RPMI8226 (cell line): ENCODE data around the gene SLC24A1.

Experiments
- DNase-seq: peaks from one replicate; pipeline ENCODE4 v3.0.0-alpha.2; 2015

Gene SLC24A1

DNA sequence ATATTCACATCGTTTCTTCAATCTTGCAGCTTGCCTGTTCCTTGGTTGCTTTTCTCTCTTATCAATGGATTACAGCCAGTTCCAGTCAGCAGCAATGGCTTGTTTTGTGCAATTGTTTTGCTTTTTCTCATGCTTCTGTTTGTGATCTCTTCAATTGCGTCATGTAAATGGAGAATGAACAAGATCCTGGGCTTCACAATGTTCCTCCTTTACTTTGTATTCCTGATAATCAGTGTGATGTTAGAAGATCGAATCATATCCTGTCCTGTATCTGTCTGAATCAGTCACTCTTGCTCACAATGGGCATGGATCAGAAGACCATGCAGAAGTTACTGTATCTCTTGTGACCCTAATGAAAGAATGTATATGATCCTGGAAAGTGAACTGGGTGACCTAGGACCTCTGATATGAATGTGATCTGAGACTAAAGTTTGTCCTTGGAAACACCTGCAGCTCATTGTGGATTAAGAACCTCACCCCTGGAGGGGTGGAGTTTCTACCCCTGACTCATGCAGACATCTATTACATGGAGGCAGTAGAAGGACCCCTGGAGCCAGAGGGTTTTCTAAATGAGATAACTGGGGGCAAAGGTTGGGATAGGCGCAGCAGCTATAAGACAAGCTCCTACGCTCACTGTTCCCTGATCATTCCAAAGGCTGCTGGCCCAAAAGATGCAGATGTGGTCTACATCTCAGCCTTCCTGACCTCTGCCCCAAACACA lies 32.2 kb downstream of the SLC24A1 start:
- DNase-seq, result no peak

DNA sequence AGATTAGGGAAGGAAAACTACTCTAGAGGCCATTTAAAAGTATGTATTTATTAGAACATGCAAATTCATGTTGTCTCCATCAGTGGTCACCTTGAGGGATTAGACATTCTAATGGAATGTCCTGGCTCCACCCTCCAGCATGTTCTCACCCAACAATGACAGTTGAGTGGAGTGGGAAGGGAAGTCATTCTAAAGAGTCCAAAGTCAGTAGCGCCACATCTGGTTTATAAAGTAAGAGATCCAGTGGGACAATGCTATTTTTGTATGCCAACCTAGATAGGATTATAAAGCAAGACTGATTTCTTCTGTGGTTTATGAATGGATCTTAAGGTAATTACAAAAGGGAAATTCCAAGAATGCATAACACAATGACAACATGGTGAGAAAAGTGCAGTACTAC lies 33.3 kb downstream of the SLC24A1 start:
- no peak for DNase-seq

DNA sequence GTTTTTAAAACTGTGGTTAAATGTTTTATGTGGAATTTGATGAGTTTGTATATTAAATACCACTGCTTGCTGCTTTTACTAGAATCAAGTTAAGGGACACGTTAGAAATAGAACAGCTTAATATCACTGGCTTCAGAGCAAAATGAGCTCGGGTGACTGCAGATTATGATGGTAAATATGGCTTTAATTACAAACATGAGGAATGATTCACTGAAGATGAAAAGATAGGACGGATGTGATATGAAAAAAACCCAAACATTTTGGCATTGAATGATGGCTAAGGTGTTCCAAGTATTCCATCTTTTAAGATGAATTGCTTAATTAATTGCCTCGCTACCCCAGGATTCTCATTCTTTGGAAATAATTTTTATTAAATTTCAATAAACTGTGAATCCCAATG lies 33.7 kb downstream of the SLC24A1 start:
- DNase-seq, result no peak

DNA sequence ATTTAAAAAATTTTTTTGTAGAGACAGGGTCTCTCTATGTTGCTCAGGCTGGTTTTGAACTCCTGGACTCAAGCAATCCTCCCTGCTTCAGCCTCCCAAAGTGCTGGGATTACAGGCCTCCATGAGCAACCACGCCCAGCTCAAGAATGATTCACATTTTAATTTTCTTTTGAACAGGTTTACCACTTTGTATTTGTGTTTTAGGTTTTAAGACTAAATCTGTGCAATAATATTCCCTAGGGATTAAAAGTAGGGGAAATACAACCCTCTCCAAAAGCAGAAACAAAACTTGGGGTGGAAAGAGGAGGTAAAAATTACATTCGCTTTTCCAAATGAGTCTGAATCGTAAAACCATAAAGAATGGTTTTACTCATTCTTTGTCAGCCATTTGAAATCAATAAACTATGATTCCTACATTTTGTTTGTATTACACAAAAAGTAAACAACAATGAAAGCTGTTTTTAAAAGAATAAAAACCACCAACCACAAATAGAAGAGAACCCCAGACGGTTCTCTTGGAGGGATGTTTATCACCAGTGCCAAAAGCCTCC lies 37.8 kb downstream of the SLC24A1 start:
- no peak for DNase-seq

DNA sequence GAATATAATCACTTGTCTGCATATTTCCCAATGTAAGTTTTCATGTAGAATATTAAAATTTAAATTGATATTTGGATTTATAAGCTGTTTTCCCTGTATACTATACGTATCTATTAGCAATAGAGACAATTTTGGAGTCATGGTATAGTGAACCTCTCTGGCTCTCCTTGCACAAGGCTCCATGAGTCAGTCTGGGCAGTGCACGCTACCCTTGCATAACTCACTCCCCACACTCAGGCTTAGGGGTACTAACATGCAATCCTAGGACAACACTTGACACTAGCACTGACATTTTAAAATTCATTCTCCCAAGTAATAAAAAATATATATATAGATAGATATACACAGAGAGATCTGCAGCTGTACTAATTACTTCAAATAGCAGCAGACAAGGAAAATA lies 39.2 kb downstream of the SLC24A1 start:
- no peak for DNase-seq

DNA sequence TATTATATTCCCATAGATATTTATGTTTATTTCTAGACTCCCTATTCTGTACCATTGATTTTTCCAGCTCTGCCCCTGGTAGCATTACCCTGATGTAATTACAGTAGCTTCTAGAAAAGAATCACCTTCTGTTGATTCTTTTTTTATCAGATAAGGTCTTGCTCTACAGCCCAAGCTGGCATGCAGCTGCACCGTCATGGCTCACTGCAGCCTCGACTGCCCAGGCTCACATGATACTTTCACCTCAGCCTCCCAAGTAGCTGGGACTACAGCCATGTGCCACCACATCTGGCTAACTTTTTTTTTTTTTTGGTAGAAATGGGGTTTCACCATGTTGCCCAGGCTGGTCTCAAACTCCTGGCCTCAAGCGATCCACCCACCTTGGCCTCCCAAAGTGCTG lies 41.8 kb downstream of the SLC24A1 start:
- DNase-seq, result no peak

DNA sequence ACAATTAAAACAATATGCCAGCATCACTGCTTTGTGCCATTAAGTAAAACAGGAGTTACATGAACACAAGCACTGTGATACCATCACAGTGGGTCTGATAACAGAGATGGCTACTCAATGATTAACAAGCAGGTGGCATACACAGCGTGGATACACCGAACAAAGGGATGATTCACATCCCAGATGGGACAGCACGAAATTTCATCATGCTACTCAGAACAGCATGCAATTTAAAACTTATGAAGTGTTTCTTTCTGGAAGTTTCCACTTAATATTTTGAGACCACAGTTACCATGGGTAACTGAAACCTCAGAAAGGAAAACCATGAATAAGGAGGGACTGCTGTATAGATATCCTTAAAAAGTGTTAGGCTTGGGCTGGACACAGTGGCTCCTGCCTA lies 44.5 kb downstream of the SLC24A1 start:
- no peak for DNase-seq

DNA sequence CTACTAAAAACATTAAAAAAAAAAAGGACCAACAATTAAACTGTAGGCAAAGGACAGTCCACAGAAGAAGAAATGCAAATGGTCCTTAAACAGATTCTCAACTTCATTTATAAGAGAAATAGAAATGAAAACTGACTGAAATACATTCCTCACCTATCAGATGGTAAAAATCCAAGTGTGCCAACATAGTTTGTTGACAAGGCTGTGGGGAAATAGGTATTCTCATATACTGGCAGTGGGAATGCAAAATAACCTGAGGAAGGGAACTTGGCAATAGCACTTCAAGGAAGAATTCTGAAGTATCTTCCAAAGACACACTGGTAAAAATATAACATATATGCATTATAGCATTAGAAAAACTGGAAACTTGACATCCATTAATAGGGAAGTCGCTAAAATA lies 53.8 kb downstream of the SLC24A1 start:
- DNase-seq, result no peak

DNA sequence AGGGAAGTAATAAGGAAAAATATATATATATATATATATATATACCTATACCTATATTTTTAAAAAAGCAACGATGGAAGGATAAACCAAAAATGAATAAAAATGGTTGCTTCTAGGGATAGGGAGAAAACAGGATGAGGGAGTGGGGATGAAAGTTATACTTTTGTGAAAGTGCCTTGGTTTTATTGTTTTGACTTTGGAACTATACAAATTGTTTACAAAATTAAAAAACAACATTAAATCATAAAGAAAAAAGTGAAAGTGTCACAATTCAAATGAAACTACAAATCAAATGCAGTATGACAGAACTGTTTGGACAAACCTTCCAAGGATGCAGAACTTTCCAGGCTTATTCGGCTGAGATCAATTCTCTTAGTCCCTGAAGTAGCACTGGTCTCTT lies 54.4 kb downstream of the SLC24A1 start:
- DNase-seq, result no peak

DNA sequence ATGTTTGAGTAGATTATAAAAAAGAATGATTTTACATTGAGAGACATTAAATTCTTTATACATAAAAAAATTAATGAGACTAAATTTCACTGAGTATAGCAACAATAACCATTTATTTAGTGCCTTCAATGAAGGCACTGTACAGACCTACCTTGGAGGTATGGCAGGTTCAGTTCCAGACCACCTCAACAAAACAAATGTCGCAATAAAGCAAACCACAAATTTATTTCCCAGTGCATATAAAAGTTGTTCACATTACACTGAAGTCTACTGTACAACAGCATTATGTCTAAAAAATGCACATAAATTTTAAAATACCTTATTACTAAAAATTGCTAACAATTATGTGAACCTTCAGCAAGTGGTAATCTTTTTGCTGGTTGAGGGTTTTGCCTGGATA lies 58.8 kb downstream of the SLC24A1 start:
- DNase-seq, result no peak

DNA sequence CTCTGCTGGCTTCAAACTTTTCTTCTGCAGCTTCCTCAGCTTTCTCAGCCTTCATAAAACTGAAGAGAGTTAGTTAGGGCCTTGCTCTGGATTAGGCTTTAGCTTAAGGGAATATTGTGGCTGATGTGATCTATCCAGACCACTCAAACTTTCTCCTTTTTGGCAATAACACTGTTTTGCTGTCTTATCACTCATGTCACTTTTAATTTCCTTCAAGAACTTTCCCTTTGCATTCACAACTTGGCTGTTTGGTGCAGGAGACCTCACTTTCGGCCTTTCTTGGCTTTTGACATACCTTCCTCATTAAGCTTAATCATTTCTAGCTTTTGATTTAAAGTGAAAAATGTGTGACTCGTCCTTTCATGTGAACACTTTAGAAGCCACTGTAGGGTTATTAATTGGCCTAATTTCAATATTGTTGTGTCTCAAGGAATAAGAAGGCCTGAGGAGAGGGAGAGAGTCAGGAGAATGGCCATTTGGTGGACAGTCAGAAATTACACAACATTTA lies 60.7 kb downstream of the SLC24A1 start:
- no peak for DNase-seq

DNA sequence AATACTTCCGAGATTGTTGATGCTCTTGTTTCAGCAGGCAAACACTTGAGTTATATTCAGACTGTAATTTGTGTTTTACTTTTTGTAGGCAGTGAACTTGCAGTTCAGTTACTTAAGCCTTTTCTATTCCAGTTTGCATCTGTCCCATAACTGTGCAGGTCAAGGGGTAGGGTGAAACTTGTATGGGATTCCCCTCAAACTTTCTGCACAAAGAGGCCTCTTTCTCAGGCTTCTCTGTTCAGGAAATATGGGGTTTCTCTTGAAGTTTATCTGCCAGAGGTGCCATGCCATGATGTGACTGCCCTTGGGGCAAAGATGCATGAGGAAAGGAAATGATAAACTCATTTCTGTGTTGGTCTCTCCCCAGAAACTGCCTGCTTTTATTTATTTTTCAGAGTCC lies 66.7 kb downstream of the SLC24A1 start:
- no peak for DNase-seq

DNA sequence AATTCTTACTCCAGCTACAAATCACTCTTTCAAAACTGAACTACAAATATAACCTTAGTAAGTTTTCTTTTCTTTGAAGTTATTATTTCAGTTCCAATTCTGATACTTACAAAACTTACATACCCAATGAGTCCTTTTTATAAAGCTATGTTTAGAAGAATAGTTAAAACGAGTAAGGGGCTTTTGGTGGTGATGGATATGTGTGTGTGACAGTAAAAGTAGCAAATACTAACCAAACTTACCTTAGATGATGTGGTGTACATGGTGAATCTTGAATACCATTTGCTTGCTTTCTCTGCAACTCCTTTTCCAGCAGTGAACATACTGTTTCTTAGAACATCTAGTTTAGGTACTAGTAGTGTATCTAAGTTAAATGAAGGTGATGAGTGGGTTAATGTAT lies 68.4 kb downstream of the SLC24A1 start:
- DNase-seq, result no peak

DNA sequence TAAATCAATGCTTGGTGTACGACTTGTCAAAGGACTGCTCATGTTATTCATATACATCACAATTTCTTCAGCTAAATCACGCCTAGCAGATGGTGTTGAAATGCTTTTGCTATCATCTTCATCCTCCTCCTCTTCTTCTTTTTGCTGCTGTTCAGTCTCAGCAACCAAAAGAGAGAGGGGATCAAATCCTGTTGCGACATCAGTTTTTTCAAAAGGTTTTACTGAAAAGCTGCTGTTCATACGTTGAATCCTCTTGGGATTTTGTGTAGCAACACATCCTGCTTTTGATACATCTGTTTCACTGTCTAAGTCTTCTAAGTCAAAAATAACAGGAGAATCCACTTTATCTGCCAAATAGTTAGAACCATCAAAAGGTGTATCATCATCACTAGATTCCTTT lies 69.0 kb downstream of the SLC24A1 start:
- no peak for DNase-seq

DNA sequence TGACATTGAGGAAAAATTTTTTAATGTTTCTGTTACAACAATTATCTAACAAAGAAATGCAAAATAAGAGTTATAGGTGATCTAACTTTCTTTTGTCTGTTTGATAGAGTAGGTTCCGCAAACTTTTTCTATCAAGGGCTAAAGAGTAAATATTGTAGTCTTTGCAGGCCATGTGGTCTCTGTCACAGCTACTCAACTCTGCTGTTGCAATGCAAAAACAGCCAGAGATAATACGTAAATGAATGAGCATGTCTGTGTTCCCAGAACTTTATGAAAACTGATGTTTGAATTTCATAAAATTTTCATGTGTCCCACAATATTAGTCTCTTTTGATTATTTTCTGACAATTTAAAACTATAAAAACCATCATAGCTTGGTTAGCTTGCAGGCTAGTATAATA lies 73.3 kb downstream of the SLC24A1 start:
- no peak for DNase-seq
